NCI-H128 (cell line): ENCODE data around the gene SMC2.

ENCODE experiments used
- DNase-seq: peaks from one replicate; lab custom pipeline; 2025; ENCODE audit not compliant: unreplicated experiment; lab: John Stamatoyannopoulos, UW

The SMC2 gene

GRCh38 chr9:104104360-104104759 is 10.3 kb downstream of the SMC2 start:
- DNase-seq, result no peak

- no peak for DNase-seq
Measured at GRCh38 chr9:104107799-104108198, 13.7 kb downstream of the SMC2 start.

GRCh38 chr9:104108315-104108714 is 14.2 kb downstream of the SMC2 start:
- no peak for DNase-seq

GRCh38 chr9:104110509-104110908 is 16.4 kb downstream of the SMC2 start:
- DNase-seq, result no peak

GRCh38 chr9:104118916-104119315 is 24.8 kb downstream of the SMC2 start:
- peak; percentile 34 for DNase-seq

- no peak for DNase-seq
Measured at GRCh38 chr9:104121022-104121421, 26.9 kb downstream of the SMC2 start.

- DNase-seq, result no peak
Measured at GRCh38 chr9:104138243-104138868, 44.2 kb downstream of the SMC2 start.

- no peak for DNase-seq
Measured at GRCh38 chr9:104142799-104143549, 48.9 kb downstream of the SMC2 start.

- no peak for DNase-seq
Measured at GRCh38 chr9:104143550-104143910, 49.4 kb downstream of the SMC2 start.

GRCh38 chr9:104144336-104144735 is 50.2 kb downstream of the SMC2 start:
- no peak for DNase-seq

GRCh38 chr9:104173067-104173466 is 79.0 kb downstream of the SMC2 start:
- DNase-seq, result no peak

GRCh38 chr9:104177003-104177611 is 83.0 kb downstream of the SMC2 start:
- no peak for DNase-seq

GRCh38 chr9:104177676-104178075 is 83.6 kb downstream of the SMC2 start:
- no peak for DNase-seq
